ENCODE measurements around the gene ATRNL1. TPM values are rescaled to one million over a fixed set of nuclear protein-coding genes. Genes with fewer than 3 reads are reported as not detected.
"Not testable (repeated sequence)": the region's sequence is repeated elsewhere in the genome, so short reads cannot be mapped to it uniquely, and the experiment has no call there.

ATRNL1 gene
- total RNA-seq, 6 experiments from 2014 or later, result 0.08 to 0.23 (median 0.09) TPM; not detected in 3

DNA sequence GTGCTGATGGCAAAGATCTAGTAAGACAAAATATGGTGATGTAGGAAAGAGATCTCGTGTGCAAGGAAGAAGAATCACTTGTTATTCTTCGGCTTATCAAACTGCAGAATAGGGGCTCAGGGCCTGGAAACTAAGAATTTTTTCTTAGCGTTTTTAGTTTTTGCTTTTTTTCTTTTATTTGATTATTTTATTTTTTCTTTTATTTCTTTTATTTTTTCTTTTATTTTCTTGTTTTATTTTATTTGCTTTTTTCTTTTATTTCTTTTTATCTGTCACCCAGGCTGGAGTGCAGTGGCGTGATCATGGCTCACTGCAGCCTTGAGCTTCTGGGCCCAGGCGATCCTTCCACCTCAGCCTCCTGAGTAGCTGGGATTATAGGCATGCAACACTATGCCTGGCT is 70.0 kb downstream of the ATRNL1 start:
- TF ChIP-seq, protein P1, sequence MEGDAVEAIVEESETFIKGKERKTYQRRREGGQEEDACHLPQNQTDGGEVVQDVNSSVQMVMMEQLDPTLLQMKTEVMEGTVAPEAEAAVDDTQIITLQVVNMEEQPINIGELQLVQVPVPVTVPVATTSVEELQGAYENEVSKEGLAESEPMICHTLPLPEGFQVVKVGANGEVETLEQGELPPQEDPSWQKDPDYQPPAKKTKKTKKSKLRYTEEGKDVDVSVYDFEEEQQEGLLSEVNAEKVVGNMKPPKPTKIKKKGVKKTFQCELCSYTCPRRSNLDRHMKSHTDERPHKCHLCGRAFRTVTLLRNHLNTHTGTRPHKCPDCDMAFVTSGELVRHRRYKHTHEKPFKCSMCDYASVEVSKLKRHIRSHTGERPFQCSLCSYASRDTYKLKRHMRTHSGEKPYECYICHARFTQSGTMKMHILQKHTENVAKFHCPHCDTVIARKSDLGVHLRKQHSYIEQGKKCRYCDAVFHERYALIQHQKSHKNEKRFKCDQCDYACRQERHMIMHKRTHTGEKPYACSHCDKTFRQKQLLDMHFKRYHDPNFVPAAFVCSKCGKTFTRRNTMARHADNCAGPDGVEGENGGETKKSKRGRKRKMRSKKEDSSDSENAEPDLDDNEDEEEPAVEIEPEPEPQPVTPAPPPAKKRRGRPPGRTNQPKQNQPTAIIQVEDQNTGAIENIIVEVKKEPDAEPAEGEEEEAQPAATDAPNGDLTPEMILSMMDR (IDR thresholded peaks at IDR 0.05), result no peak

DNA sequence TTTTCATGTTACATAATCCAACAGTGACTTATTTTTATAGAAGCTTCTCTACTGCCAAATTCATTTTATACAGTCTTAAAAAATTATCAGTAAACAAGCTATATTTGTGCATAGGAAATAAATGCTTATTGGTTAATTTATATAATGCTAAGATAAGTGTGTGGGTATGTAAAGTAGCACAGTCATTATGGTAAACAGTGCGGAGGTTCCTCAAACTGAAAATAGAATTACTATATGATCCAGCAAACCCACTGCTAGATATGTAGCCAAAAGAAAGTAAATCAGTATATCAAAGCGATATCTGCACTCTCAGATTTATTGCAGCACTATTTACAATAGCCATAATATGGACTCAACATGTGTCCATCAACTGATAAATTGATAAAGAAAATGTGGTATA is 71.1 kb downstream of the ATRNL1 start:
- TF ChIP-seq, protein P1 (IDR thresholded peaks at IDR 0.05), result no peak
- Mint-ChIP-seq H3K36me3 (ENCODE audit: low read depth) (no peaks in the 10 kb centered on the region), H3K4me3 (no peak overlapping the region), H3K27me3 (ENCODE audit: insufficient read depth) (no peaks in the 10 kb centered on the region; the same call in 1 of the 2 replicates), H3K27ac (no peak overlapping the region), H3K4me1 (ENCODE audit: low read depth) (no peaks in the 10 kb centered on the region), H3K9me3 (no peaks in the 10 kb centered on the region)
- no peak for DNase-seq

More for the DNA sequence above, 70.0 kb downstream of the ATRNL1 start:
- H3K9me3 Mint-ChIP-seq, result no peaks in the 10 kb centered on the region
- H3K4me1 Mint-ChIP-seq (ENCODE audit: low read depth), result no peaks in the 10 kb centered on the region
- DNase-seq, result no peak
- H3K27ac Mint-ChIP-seq, result no peak overlapping the region
- H3K4me3 Mint-ChIP-seq, result no peak overlapping the region
- H3K27me3 Mint-ChIP-seq (ENCODE audit: insufficient read depth), result no peaks in the 10 kb centered on the region; the same call in 1 of the 2 replicates
- no peaks in the 10 kb centered on the region for H3K36me3 Mint-ChIP-seq (ENCODE audit: low read depth)

DNA sequence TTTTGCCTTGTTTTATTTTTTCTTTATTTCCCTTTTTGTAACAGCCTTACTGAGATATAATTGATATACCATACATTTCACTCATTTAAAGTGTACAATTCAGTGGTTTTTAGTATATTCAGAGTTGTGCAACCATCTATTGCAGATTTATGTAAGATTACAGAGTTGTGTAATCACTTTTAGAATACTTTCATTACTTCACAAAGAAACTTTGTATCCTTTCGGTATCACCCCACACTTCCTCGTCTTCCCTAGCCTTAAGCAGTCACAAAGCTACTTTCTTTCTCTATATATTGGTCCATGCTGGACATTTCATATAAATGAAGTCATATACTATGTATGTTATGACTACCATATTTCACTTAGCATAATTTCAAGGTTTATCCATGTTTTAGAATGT is 74.6 kb downstream of the ATRNL1 start:
- Mint-ChIP-seq H3K27me3 (ENCODE audit: insufficient read depth) (no peaks in the 10 kb centered on the region; the same call in 1 of the 2 replicates), H3K4me1 (ENCODE audit: low read depth) (no peaks in the 10 kb centered on the region), H3K27ac (no peak overlapping the region), H3K4me3 (no peak overlapping the region), H3K9me3 (no peaks in the 10 kb centered on the region), H3K36me3 (ENCODE audit: low read depth) (no peaks in the 10 kb centered on the region)
- DNase-seq, result no peak
- TF ChIP-seq, protein P1 (IDR thresholded peaks at IDR 0.05), result no peak

DNA sequence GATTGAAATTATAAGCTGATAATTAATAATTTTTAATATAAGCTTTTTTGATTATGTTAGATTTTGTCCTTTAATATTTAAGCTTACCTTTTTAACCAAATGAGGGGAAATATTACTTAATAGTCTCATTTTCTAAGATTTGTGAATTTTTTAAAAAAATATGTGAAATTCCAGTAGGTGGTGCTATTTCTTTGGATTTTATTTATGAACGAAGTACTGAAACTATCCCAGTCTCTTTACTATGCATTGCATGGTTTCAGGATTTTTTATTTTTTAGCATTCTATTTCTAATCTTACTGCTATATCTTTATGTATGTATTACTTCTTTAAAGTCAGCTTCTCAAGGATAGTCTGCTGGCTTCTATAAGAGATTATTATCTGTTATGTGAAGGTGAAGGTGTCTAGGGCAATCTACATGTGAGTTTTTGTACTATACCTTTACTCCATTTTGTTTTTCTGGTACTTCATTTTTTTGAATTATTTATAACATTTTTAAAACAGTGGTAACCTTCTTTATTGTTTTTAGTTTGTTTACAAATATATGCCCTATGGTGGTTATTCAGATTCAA is 78.3 kb downstream of the ATRNL1 start:
- Mint-ChIP-seq H3K27ac (no peak overlapping the region), H3K27me3 (ENCODE audit: insufficient read depth) (no peaks in the 10 kb centered on the region), H3K9me3 (no peaks in the 10 kb centered on the region), H3K4me1 (ENCODE audit: low read depth) (no peaks in the 10 kb centered on the region), H3K36me3 (ENCODE audit: low read depth) (no peaks in the 10 kb centered on the region), H3K4me3 (no peak overlapping the region)
- no peak for DNase-seq
- TF ChIP-seq, protein P1 (IDR thresholded peaks at IDR 0.05), result peak; percentile 82

DNA sequence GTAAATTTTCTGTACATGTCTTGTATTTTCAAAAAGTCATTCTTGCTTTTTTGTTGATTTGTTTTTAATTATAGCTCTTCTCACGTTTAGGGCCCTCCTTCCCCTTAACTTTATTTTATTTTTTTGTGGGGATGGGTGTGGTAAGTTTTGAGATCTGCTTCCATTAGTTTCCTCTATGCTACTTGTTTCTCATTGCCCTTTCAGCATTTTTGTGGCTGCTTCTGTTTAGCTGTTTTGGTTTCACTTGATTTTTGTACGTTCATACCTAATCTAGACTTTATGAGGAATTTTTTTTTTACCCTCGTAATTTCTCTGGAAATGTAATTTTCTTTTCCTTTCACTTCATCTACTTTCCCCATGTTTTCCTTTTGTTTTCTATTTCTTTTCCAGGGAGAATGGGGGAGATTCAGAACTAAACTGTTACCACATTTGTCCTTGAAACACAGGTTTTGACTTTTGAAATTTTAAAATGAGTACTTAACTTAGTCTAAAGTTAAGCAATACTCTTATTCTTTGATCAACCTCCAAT is 80.8 kb downstream of the ATRNL1 start:
- H3K9me3 Mint-ChIP-seq, result no peaks in the 10 kb centered on the region
- H3K4me3 Mint-ChIP-seq, result no peak overlapping the region
- no peak for DNase-seq
- H3K27ac Mint-ChIP-seq, result no peak overlapping the region
- H3K4me1 Mint-ChIP-seq (ENCODE audit: low read depth), result no peaks in the 10 kb centered on the region
- no peaks in the 10 kb centered on the region for H3K36me3 Mint-ChIP-seq (ENCODE audit: low read depth)
- H3K27me3 Mint-ChIP-seq (ENCODE audit: insufficient read depth), result no peaks in the 10 kb centered on the region
- TF ChIP-seq, protein P1 (IDR thresholded peaks at IDR 0.05), result no peak

DNA sequence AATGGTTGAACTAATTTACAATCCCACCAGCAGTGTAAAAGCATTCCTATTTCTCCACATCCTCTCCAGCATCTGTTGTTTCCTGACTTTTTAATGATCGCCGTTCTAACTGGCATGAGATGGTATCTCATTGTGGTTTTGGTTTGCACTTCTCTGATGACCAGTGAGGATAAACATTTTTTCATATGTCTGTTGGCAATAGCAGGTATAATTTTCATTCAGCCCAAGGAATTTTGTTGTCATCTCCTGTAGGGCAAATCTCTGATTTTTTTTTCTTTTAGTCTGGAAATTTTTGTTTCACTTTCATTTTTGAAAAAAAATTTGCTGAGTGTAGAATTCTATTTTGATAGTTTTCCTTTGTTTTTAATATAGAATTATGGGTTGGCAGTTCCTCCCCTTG is 114.1 kb downstream of the ATRNL1 start:
- H3K36me3 Mint-ChIP-seq (ENCODE audit: low read depth); H3K9me3 Mint-ChIP-seq; H3K27me3 Mint-ChIP-seq (ENCODE audit: insufficient read depth): not testable (repeated sequence)
- peak overlapping the region; percentile 30; the same call in 1 of the 2 replicates for H3K27ac Mint-ChIP-seq
- DNase-seq, result peak; percentile 32
- peaks cover 19% of the 10 kb centered on the region; the same call in 1 of the 2 replicates for H3K4me1 Mint-ChIP-seq (ENCODE audit: low read depth)
- H3K4me3 Mint-ChIP-seq, result peak overlapping the region; percentile 89

All from HFFc6 (cell line).